GM12872 (cell line): ENCODE measurements around the gene LRRD1.

ENCODE experiments used
- CTCF ChIP-seq: IDR thresholded peaks from 3 replicates; pipeline ENCODE4 v1.5.1; 2011; ENCODE audit warnings: low read depth, mild to moderate bottlenecking, low read length, moderate library complexity; ENCODE audit not compliant: insufficient read depth

The LRRD1 gene

GRCh38 chr7:92133133-92133736 lies 45.7 kb downstream of the LRRD1 start:
- no peak for TF ChIP-seq CTCF

DNA sequence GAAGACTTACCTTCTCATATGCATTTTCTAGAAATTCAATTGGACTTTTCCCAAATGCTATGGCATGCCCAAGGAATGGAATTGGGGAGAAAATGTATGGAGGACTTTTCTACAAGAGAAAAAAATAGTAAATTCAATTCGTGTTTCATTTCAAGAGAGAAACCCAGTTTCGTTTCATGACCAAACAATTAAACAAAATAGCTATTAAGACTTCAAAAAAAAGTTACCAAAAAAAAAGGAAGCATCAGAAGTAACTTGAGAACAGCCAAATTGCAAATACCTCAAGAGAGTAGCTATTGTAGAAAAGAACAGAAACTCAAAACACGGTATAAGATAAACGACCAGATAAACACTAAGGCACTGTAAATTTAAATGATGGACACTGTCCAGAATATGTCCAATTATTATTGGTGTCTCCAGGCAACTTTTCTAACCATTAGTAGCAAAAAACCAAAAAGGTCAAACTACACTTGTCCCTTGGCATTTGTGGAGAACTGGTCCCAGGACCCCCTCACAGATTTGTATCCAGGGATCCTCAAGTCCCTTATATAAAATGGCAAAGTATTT lies 47.1 kb downstream of the LRRD1 start:
- no peak for TF ChIP-seq CTCF

DNA sequence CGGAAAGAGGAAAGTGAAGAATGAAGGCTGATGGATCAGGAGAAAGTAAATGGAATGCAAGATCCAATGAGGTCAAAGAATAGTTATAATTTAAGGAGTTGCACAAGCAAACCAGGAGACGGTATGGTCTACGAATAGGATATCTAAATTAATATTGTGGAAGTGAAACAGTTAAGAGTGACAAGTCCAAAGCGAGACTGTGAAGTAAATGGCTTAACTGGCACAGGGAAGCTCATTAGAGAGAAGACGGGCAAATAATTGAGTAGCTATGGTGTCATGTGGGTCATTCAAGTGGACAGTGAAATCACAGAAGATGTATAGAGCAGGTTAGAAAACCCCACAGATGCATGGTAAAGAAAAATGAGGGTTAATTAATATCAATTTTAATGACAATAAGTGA lies 47.8 kb downstream of the LRRD1 start:
- TF ChIP-seq CTCF, result no peak

DNA sequence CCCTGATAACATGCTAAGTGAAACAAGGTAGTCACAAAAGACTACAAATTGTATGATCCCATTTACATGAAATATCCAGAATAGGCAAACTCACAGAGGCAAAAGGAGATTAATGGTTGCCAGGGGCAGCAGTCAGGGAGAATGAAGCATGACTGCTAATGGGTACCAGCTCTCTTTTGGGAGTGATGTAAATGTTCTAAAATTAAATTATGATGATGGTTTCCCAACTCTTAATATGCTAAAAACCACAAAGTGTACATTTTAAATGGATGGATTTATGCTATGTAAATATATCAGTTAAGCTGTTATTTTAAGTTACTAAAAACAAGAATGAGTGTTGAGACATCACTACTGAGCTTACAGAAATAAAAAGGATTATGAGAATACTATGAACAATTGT lies 57.3 kb downstream of the LRRD1 start:
- no peak for TF ChIP-seq CTCF

GRCh38 chr7:92119213-92119759 lies 59.7 kb downstream of the LRRD1 start:
- no peak for TF ChIP-seq CTCF

GRCh38 chr7:92116949-92117348 lies 62.0 kb downstream of the LRRD1 start:
- TF ChIP-seq CTCF, result no peak

DNA sequence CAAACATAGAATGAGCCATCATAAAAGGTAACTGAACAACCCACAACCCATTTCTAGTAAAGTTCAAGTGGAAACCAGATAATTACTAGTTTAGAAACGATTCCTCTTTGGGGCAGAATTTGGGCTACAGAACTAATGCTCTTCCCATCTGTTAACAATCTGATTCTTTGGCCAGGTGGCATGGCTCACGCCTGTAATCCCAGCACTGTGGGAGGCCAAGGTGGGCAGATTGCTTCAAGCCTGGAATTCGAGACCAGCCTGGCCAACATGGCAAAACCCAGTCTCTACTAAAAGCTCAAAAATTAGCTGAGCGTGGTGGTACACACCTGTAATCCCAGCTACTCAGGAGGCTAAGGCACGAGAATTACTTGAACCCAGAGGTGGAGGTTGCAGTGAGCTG lies 63.1 kb downstream of the LRRD1 start:
- no peak for TF ChIP-seq CTCF

DNA sequence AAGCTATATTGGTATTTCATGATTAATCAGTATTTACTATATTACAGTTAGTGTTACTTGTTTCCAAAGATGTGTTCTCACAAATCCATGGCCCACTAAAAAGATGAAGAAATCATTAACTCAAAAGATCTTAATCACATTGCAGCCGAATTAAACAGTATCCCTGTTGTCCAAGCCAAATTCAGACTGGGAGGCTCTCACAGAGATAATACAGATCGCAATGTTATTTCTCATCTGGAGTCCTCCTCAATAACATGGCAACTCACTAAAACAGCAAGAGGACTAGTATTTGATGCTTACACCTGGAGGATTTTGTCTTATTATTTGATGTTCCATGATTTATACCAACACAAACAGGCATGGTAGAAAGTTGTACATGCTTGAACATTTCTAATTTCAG lies 68.1 kb downstream of the LRRD1 start:
- no peak for TF ChIP-seq CTCF
